Keratinocyte (primary cell): Measurements from ENCODE around the gene UBR2. TPM values are rescaled to one million over a fixed set of nuclear protein-coding genes. Genes with fewer than 3 reads are reported as not detected.

Experiments
- DNase-seq: peaks from one replicate; pipeline ENCODE4 v3.0.0-alpha.2; 2011; ENCODE audit warnings: low read depth, missing footprints, low spot score
- FAIRE-seq: peaks from 2 replicates; lab custom pipeline; 2011; peaks lifted over from hg19 to GRCh38; lab: Jason Lieb, UNC
- H2AFZ ChIP-seq: 2 replicates; pipeline ENCODE4 v1.6.0; 2012; ENCODE audit warnings: low read length, control low read depth, inconsistent platforms; ENCODE audit not compliant: control insufficient read depth
- H3K27ac ChIP-seq: 2 replicates; pipeline ENCODE4 v1.5.1; 2011; ENCODE audit warnings: low read length; ENCODE audit not compliant: control insufficient read depth, insufficient read depth
- H3K27me3 ChIP-seq: 3 replicates; pipeline ENCODE4 v1.6.0; 2011; ENCODE audit warnings: low read length; ENCODE audit not compliant: control insufficient read depth, insufficient read depth; ENCODE audit errors: extremely low read depth
- H3K36me3 ChIP-seq, 2 experiments: 2 replicates in 1 of 2; 3 replicates in 1 of 2; pipeline ENCODE4 v1.5.1; 2011; ENCODE audit warnings: low read length in 2 of 2, mild to moderate bottlenecking in 1 of 2; ENCODE audit not compliant: control insufficient read depth in 2 of 2, insufficient read depth in 2 of 2; ENCODE audit errors: extremely low read depth in 1 of 2
- H3K4me1 ChIP-seq: 3 replicates; pipeline ENCODE4 v1.5.1; 2011; ENCODE audit warnings: low read length; ENCODE audit not compliant: control insufficient read depth, insufficient read depth; ENCODE audit errors: extremely low read depth
- H3K4me2 ChIP-seq: 3 replicates; pipeline ENCODE4 v1.6.0; 2011; ENCODE audit warnings: low read depth, low read length; ENCODE audit not compliant: control insufficient read depth, insufficient read depth; ENCODE audit errors: extremely low read depth
- H3K4me3 ChIP-seq, 3 experiments: fragments of 200-600 bp in 1 of 3; sonication (generic) in 1 of 3; 2 replicates in 2 of 3; 3 replicates in 1 of 3; pipeline ENCODE4 v1.5.1; 2011 to 2016; ENCODE audit warnings: low read length in 3 of 3, mild to moderate bottlenecking in 3 of 3, control low read depth in 2 of 3, inconsistent platforms in 1 of 3, low read depth in 1 of 3, mixed read lengths in 1 of 3, mixed run types in 1 of 3, moderate library complexity in 1 of 3; ENCODE audit not compliant: control insufficient read depth in 2 of 3, insufficient read depth in 2 of 3; ENCODE audit errors: extremely low read depth in 1 of 3
- H3K79me2 ChIP-seq: 2 replicates; pipeline ENCODE4 v1.6.0; 2012; ENCODE audit warnings: low read length; ENCODE audit not compliant: control insufficient read depth, insufficient read depth
- H3K9ac ChIP-seq: 3 replicates; pipeline ENCODE4 v1.6.0; 2011; ENCODE audit warnings: low read length; ENCODE audit not compliant: control insufficient read depth, insufficient read depth; ENCODE audit errors: extremely low read depth
- H3K9me1 ChIP-seq: 3 replicates; pipeline ENCODE4 v1.6.0; 2011; ENCODE audit warnings: low read length; ENCODE audit not compliant: control insufficient read depth, insufficient read depth; ENCODE audit errors: extremely low read depth
- H3K9me3 ChIP-seq: 2 replicates; pipeline ENCODE4 v1.5.1; 2012; ENCODE audit warnings: low read depth, low read length; ENCODE audit not compliant: control insufficient read depth
- H4K20me1 ChIP-seq: 3 replicates; pipeline ENCODE4 v1.6.0; 2011; ENCODE audit warnings: low read length; ENCODE audit not compliant: control insufficient read depth, insufficient read depth; ENCODE audit errors: extremely low read depth
- CTCF ChIP-seq, 3 experiments: IDR thresholded peaks in 1 of 3; conservative IDR thresholded peaks in 1 of 3; optimal IDR thresholded peaks in 1 of 3; 2 replicates in 2 of 3; 3 replicates in 1 of 3; pipeline versions ENCODE3 to v1.5.1; 2011; ENCODE audit warnings: low read length in 3 of 3, mild to moderate bottlenecking in 3 of 3, moderate library complexity in 2 of 3, control low read depth in 1 of 3, inconsistent platforms in 1 of 3; ENCODE audit not compliant: insufficient read depth in 2 of 3; ENCODE audit errors: extremely low read depth in 1 of 3
- EZH2 ChIP-seq: IDR thresholded peaks from one replicate; pipeline ENCODE4 v1.6.1; 2012; ENCODE audit warnings: inconsistent platforms, mild to moderate bottlenecking, low read length, moderate library complexity
- dilution Hi-C: fragments of 300-500 bp; cut with MboI; formaldehyde crosslinking; loops from one replicate; pipeline ENCODE4 v1.7.0; 2020; ENCODE audit warnings: low sequenced_read_pairs; ENCODE audit not compliant: extremely low pct_ligation_motif_present
- polyA minus RNA-seq, 3 experiments: library from RNA; depleted of rRNA, polyadenylated mRNA; stranded (reverse); fragments of >200 nt; gene quantifications; 1 replicate in 1 of 3; 2 replicates in 1 of 3; 3 replicates in 1 of 3; pipeline ENCODE4 v1.2.3, GENCODE V29; 2011
- polyA plus RNA-seq, 5 experiments: library from polyadenylated mRNA; depleted of rRNA in 3 of 5; stranded (reverse) in 3 of 5; stranded (forward) in 1 of 5; unstranded in 1 of 5; fragments of >200 nt; gene quantifications; 1 replicate in 1 of 5; 2 replicates in 3 of 5; 3 replicates in 1 of 5; pipeline versions ENCODE4 v1.2.1 to v1.2.3, GENCODE V29; 2011 to 2012; ENCODE audit warnings: missing spikeins in 2 of 5, low read depth in 1 of 5, low replicate concordance in 1 of 5

Gene UBR2
- polyA plus RNA-seq (13.7 to 21.6 TPM (median 17.1 TPM) in 3 replicates), polyA minus RNA-seq (6.8 to 49.7 TPM (median 30.9 TPM) in 3 replicates)
- 8.2 TPM for polyA plus RNA-seq (2011; ENCODE audit: low read depth)
- polyA plus RNA-seq (2011; cell fraction: cytosol; rRNA removed), result 6.3 and 13.2 TPM in 2 replicates
- 29.5 and 39.3 TPM in 2 replicates for polyA plus RNA-seq (2011; cell fraction: nucleus; rRNA removed)
- 7.3 and 11.8 TPM in 2 replicates for polyA plus RNA-seq (2012; ENCODE audit: low replicate concordance)
- polyA minus RNA-seq (2011; cell fraction: cytosol; rRNA and poly(A)+ RNA removed), result 12.9 TPM
- polyA minus RNA-seq (2011; cell fraction: nucleus; rRNA and poly(A)+ RNA removed), result 38.6 and 67.5 TPM in 2 replicates

- DNase-seq (peak; percentile 84), FAIRE-seq (peak; percentile 76)
- peak within 1 kb of the TSS; percentile 89 for H3K27ac ChIP-seq
- H3K4me3 ChIP-seq, result peak within 1 kb of the TSS; percentile 84 to 95 (median 91)
- peak within 1 kb of the TSS; percentile 92 for H2AFZ ChIP-seq
- H4K20me1 ChIP-seq, result no peaks in the 10 kb centered on the region
- H3K36me3 ChIP-seq, result peaks cover 0 to 1% of the 10 kb centered on the region in 2 experiments
- H3K4me1 ChIP-seq, result no peaks in the 10 kb centered on the region
- peak within 1 kb of the TSS; percentile 93 for H3K9ac ChIP-seq
- H3K9me3 ChIP-seq, result no peaks in the 10 kb centered on the region
- H3K27me3 ChIP-seq, result no peaks in the 10 kb centered on the region
- H3K79me2 ChIP-seq, result peaks cover 44% of the 10 kb centered on the region
- dilution Hi-C loops, result no loop called here
- peaks cover 2% of the 10 kb centered on the region for H3K9me1 ChIP-seq
- H3K4me2 ChIP-seq, result peak within 1 kb of the TSS; percentile 92
- TF ChIP-seq EZH2 (no peak), CTCF (optimal IDR thresholded peaks at IDR 0.05 in 1 of 3, IDR thresholded peaks at IDR 0.05 in 1 of 3, conservative IDR thresholded peaks at IDR 0.05 in 1 of 3; ENCODE audit: extremely low read depth in 1 of 3, insufficient read depth in 2 of 3, low read length in 3 of 3) (peak; percentile 15 to 51 (median 28))
Observed at GRCh38 chr6:42563697-42564505, at the start of gene UBR2. Gene UBR2, plus strand, starts transcription at chr6:42564029. Its CDS starts 291 bp downstream, at chr6:42564320.

GRCh38 chr6:42514745-42515144 is 49.1 kb upstream of the UBR2 start:
- Histone ChIP-seq H3K27me3 (no peaks in the 10 kb centered on the region), H3K4me2 (no peak overlapping the region), H2AFZ (no peak overlapping the region), H3K79me2 (no peaks in the 10 kb centered on the region), H3K9ac (no peak overlapping the region), H3K4me1 (no peaks in the 10 kb centered on the region), H3K27ac (no peak overlapping the region), H4K20me1 (no peaks in the 10 kb centered on the region), H3K9me1 (no peaks in the 10 kb centered on the region), H3K4me3 (no peak overlapping the region), H3K9me3 (no peaks in the 10 kb centered on the region), H3K36me3 (no peaks in the 10 kb centered on the region)
- FAIRE-seq (no peak), DNase-seq (no peak)
- dilution Hi-C loops, result no loop called here
- TF ChIP-seq CTCF (optimal IDR thresholded peaks at IDR 0.05 in 1 of 3, IDR thresholded peaks at IDR 0.05 in 1 of 3, conservative IDR thresholded peaks at IDR 0.05 in 1 of 3; ENCODE audit: extremely low read depth in 1 of 3, insufficient read depth in 2 of 3, low read length in 3 of 3) (no peak), EZH2 (no peak)
